Coronary artery (tissue), 2 donors: ENCODE data around the gene TOB1.

ENCODE experiments used
- DNase-seq: peaks from one replicate; pipeline ENCODE4 v3.0.0-alpha.2; 2017; ENCODE audit warnings: low spot score
- H3K27ac ChIP-seq, 2 donors: fragments of 200-600 bp; sonication (generic); one replicate each; pipeline ENCODE4 v1.5.1; 2016 to 2019
- H3K4me3 ChIP-seq: fragments of 200-600 bp; sonication (generic); 2 replicates; pipeline ENCODE4 v1.5.1; 2016; ENCODE audit warnings: mild to moderate bottlenecking, moderate library complexity
- TF ChIP-seq, protein P1 (sequence below): fragments of 200-600 bp; sonication (generic); IDR thresholded peaks from one replicate; pipeline ENCODE4 v1.5.1; 2019; ENCODE audit warnings: antibody characterized with exemption

The TOB1 gene

DNA sequence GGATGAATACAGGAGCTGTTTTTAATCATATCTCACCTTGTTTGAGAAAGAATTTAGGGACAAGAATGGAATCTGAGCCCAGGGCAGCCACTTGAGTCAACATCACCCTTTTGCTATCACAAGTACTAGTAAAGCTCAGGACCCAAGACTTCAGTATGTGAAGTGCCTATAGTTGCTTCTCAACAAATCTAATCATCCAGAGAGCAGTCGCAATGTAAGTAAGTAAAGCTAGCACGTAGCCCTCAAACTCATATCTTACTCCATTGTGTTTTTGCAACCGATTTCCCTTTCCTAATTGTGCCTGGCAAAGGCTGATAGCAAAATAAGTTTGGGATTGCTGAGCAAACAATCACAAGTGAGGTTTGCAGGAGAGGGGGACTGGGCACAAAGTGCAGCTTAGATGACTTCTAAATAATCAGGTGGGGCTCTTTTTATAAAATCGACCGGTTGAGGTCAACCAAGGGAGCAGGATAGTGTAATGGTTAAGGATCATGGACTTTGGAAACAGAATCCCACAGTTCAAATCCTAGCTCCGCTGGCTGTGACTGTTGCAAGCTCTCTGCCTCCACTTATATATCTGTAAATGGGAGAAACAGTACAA, 13.0 kb downstream of the TOB1 start:
- DNase-seq, result no peak
- no peak overlapping the region for H3K4me3 ChIP-seq

DNA sequence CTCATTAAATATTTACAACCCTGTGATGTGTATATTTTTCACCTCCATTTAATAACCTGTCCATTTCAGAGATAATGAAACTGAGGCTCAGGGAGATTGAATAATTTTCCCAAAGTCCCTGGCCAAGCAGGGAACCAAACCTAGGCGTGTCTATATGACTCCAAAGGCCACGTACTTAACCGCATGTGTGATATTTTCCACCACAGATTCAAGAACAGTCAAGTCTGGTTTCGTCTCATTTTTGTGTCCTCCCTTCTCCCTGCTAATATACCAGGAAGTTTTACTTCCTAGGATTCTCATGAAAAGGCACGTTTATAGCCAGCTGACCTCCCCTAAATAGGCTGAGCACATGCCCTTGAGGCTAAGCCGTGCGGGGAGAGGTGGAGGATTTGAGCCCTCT, 15.5 kb downstream of the TOB1 start:
- no peak for DNase-seq
- TF ChIP-seq, protein P1, sequence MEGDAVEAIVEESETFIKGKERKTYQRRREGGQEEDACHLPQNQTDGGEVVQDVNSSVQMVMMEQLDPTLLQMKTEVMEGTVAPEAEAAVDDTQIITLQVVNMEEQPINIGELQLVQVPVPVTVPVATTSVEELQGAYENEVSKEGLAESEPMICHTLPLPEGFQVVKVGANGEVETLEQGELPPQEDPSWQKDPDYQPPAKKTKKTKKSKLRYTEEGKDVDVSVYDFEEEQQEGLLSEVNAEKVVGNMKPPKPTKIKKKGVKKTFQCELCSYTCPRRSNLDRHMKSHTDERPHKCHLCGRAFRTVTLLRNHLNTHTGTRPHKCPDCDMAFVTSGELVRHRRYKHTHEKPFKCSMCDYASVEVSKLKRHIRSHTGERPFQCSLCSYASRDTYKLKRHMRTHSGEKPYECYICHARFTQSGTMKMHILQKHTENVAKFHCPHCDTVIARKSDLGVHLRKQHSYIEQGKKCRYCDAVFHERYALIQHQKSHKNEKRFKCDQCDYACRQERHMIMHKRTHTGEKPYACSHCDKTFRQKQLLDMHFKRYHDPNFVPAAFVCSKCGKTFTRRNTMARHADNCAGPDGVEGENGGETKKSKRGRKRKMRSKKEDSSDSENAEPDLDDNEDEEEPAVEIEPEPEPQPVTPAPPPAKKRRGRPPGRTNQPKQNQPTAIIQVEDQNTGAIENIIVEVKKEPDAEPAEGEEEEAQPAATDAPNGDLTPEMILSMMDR, result no peak
- Histone ChIP-seq H3K27ac (no peak overlapping the region), H3K4me3 (no peak overlapping the region)

More for the DNA sequence above, 13.0 kb downstream of the TOB1 start:
- TF ChIP-seq, protein P1, result no peak
- H3K27ac ChIP-seq, result peak overlapping the region in 1 of 2 donors; percentile 80

DNA sequence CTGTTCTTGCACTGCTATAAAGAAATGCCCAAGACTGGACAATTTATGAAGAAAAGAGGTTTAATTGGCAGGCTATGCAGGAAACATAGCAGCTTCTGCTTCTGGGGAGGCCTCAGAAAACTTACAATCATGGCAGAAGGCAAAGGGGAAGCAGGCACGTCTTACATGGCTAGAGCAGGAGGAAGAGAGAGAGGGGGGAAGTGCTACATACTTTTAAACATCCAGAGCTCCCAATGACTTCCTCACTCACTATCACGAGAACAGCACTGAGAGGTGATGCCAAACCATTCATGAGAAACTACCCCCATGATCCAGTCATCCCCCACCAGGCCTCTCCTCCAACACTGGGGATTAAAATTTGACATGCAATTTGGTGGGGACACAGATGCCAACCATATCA, 17.4 kb downstream of the TOB1 start:
- DNase-seq, result no peak
- TF ChIP-seq, protein P1, result no peak
- Histone ChIP-seq H3K27ac (no peak overlapping the region), H3K4me3 (no peak overlapping the region)

DNA sequence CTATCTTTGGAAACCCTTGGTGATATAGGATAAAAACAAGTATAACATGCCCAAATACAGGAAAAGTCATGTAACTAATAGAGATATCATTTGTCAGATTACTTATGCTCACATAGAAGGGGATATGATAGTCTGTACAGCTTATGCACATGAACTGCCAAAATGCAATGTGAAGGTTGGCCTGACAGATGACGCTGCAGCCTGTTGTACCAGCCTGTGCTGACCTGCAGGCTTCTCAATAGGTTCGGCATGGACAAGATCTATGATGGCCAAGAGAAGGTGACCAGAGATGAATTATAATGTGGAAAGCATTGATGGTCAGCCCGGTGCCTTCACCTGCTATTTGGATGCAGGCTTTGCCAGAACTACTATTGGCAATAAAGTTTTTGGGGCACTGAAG, 18.1 kb downstream of the TOB1 start:
- DNase-seq, result no peak
- Histone ChIP-seq H3K27ac (no peak overlapping the region), H3K4me3 (no peak overlapping the region)
- TF ChIP-seq, protein P1, result no peak

DNA sequence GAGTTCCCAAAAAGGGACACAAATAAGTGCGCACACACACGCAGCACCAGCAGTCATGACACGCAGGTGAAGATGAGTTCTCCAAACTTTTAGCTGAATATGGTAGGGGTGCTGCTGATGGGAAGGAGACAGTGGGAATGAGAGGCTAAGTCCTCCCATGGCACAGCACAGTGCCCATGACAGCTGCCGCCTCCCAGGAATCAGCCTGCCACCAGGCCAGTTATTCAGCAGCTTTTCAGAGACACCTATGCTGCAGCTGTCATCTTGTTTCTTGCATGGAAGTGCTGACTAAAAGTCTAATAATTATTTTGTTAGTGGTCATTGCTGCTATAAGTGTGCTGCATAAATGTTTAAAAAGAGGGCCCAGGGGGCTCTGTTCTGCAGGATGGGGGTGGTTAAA, 18.6 kb downstream of the TOB1 start:
- H3K27ac ChIP-seq, result no peak overlapping the region
- DNase-seq, result no peak
- H3K4me3 ChIP-seq, result no peak overlapping the region
- TF ChIP-seq, protein P1, result no peak

DNA sequence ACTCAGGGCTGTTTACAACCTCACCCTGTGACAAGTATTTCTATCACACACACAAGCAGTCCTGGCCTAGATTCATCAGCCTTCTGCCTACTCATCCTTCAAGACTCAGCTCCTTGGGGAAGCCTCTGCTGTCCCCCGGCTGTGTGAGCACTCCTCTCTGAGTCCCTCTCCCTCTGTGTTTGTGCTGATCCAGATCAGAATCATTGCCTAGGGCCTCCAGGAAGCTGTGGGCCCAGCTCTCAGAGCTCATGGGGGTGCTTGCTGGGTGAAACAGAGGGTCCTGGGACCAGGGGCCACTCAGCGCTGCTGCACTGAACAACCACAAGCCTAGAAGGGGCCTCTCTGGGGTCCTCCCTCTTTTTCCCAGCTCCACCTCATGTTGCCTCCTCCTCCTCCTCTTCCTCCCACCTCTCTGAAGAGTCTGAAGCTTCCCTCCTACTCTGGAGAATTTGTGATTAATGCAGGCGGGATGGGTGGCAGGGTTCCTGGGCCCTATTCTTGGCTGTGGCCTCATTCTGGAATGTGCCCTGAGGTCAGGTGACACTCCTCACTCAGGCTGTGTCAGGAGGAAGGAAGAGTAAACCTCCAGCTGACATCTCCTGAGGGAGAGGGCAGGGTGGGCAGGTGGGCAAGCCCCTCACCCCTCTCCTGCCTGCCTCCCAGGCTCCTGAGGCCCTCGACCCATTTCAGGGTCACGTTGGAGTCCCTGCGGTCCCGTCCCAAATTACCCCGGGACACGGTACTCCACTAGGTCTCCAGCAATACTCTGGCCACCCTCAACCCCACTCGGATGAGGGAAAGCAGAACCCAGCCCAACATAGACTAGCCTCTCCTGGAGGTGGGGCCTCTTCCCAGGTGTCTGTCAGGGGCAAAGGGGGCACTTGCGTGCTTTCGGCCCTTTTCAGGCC, 20.7 kb downstream of the TOB1 start:
- TF ChIP-seq, protein P1, result no peak
- no peak overlapping the region for H3K27ac ChIP-seq
- no peak for DNase-seq
- no peak overlapping the region for H3K4me3 ChIP-seq
